Activated T-helper 2 cell treated with anti-CD3 and anti-CD28 coated beads, Interferon-gamma antibody, Interleukin-2, Interleukin-4, amounts not matched to agents 10 μg/mL and 5 μg/mL and 100 μg/mL, durations not matched to agents 14 hours and 24 hours and 36 hours (primary cell): ENCODE data around the gene SCAANT1. TPM values are rescaled to one million over a fixed set of nuclear protein-coding genes. Genes with fewer than 3 reads are reported as not detected.

Experiments used
- DNase-seq: peaks from one replicate; pipeline ENCODE4 v3.0.0; 2021; ENCODE audit warnings: low spot score
- H3K27ac Mint-ChIP-seq: one replicate; pipeline ENCODE4 v1.8.0; 2021; ENCODE audit warnings: mixed read lengths
- H3K27me3 Mint-ChIP-seq: one replicate; pipeline ENCODE4 v1.8.0; 2021; ENCODE audit warnings: low read depth, mixed read lengths
- H3K36me3 Mint-ChIP-seq: one replicate; pipeline ENCODE4 v1.8.0; 2021; ENCODE audit warnings: low read depth, mixed read lengths
- H3K4me1 Mint-ChIP-seq: one replicate; pipeline ENCODE4 v1.8.0; 2021; ENCODE audit warnings: low read depth, mixed read lengths
- H3K4me3 Mint-ChIP-seq: one replicate; pipeline ENCODE4 v1.8.0; 2021; ENCODE audit warnings: low read depth, mild to moderate bottlenecking, moderate library complexity, mixed read lengths
- H3K9me3 Mint-ChIP-seq: one replicate; pipeline ENCODE4 v1.8.0; 2021; ENCODE audit warnings: mixed read lengths
- intact Hi-C: fragments of 100-400 bp; cut with micrococcal nuclease; formaldehyde crosslinking; loops from one replicate; pipeline ENCODE4 v1.15.1; 2023
- total RNA-seq: library from RNA; stranded (reverse); gene quantifications from 2 replicates; pipeline ENCODE4 v1.2.3, GENCODE V29; 2022

The SCAANT1 gene
- total RNA-seq, 1 donor from 2014 or later = 1.8 TPM

DNA sequence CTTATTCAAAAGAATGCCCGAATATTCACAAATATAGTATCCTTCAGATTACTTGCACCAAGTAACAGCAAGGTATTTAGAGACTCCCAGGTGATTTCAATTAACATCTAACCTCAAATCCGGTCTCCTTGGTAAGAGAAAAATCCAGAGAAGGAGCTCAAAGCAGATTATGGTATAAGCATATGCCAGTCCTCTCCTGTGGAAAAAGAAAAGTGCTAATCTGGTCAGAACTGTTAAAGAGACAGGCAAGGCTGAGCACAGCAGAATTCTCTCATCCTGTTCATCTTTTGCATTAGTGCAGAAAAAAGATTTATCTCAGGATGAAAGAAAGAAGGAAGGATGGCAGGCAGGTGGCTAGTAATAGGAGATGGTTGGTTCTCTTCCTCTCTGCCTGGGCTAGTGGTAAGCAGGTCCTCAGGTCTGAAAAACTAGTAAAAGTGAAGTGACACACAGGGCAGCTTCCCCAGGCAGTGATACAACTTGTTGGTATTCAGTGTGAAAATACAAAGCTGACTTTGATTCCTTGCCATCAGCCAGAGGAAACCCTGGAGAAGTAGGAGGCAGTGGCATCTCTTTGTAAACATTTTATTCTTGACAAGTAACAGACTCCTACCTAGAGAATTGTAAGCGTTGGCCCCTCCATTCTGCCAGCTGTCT, 34.3 kb downstream of the SCAANT1 start:
- peaks cover 8% of the 10 kb centered on the region for H3K36me3 Mint-ChIP-seq
- H3K9me3 Mint-ChIP-seq = no peaks in the 10 kb centered on the region
- no peaks in the 10 kb centered on the region for H3K27me3 Mint-ChIP-seq
- no peak overlapping the region for H3K4me3 Mint-ChIP-seq
- peaks cover 34% of the 10 kb centered on the region for H3K4me1 Mint-ChIP-seq
- intact Hi-C loops = no loop called here
- DNase-seq = no peak
- H3K27ac Mint-ChIP-seq = no peak overlapping the region

DNA sequence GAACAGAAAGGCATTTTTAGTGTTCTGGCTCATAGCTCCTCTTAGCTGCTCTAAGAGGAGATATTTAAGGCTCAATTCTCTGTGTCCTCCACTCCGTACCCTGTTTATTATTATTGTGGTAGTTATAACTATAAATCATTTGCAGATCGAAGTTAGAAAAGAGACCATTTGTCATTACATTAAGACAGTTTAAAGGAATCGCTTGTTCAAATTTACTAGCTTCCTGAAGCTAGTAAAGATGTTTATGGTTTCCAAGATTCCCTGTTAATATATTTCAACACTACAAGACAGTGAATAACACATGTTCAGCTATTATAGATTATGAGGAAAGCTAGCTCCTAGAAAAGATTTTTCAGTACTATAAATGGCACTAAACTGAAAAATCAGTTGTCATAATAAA, 35.9 kb downstream of the SCAANT1 start:
- H3K27ac Mint-ChIP-seq = no peak overlapping the region
- intact Hi-C loops = no loop called here

DNA sequence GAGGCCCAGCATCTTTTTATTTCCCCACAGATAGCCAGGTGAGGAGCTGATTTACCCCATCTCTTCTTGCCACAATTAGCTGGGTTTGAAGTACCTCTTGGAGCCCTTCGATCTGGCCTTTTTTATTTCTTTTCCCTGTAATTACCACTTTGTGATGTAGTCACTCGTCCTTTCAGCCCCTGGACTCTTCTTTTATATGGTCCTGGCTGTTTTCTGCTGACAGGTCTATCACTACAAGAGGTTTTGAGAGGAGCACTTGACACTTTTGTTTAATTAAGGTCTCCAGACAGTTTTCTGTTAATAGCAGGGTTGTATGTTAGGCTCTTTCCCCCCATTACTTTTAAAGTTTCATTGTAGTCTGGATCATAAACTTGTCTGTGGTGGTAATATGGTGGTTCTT, 36.7 kb downstream of the SCAANT1 start:
- Mint-ChIP-seq H3K4me3 (no peak overlapping the region), H3K36me3 (peaks cover 17% of the 10 kb centered on the region), H3K27ac (no peak overlapping the region), H3K9me3 (no peaks in the 10 kb centered on the region), H3K27me3 (no peaks in the 10 kb centered on the region), H3K4me1 (peaks cover 43% of the 10 kb centered on the region)
- DNase-seq = no peak
- intact Hi-C loops = no loop called here

More for the DNA sequence above, 35.9 kb downstream of the SCAANT1 start:
- no peaks in the 10 kb centered on the region for H3K27me3 Mint-ChIP-seq
- H3K36me3 Mint-ChIP-seq = peaks cover 12% of the 10 kb centered on the region
- H3K4me1 Mint-ChIP-seq = peaks cover 43% of the 10 kb centered on the region
- no peak for DNase-seq
- no peaks in the 10 kb centered on the region for H3K9me3 Mint-ChIP-seq
- no peak overlapping the region for H3K4me3 Mint-ChIP-seq

DNA sequence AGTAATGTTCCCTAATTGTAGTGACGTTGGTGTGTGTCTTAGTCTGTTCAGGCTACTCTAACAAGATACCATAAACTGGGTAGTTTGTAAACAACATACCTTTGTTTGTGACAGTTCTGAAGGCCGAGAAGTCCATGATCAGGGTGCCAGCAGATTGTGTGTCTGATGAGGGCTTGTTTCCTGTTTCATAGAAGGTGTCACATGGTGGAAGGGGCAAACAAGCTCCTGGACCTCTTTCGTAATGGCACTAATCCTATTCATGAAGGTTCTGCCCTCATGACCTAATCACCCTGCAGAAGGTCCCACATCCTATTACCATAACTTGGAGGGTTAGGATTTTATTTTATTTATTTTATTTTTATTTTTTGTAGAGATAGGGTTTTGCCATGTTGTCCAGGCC, 37.4 kb downstream of the SCAANT1 start:
- Mint-ChIP-seq H3K4me3 (no peak overlapping the region), H3K9me3 (no peaks in the 10 kb centered on the region), H3K27ac (no peak overlapping the region), H3K36me3 (peaks cover 18% of the 10 kb centered on the region), H3K27me3 (no peaks in the 10 kb centered on the region), H3K4me1 (peaks cover 41% of the 10 kb centered on the region)
- DNase-seq = no peak
- intact Hi-C loops = no loop called here

DNA sequence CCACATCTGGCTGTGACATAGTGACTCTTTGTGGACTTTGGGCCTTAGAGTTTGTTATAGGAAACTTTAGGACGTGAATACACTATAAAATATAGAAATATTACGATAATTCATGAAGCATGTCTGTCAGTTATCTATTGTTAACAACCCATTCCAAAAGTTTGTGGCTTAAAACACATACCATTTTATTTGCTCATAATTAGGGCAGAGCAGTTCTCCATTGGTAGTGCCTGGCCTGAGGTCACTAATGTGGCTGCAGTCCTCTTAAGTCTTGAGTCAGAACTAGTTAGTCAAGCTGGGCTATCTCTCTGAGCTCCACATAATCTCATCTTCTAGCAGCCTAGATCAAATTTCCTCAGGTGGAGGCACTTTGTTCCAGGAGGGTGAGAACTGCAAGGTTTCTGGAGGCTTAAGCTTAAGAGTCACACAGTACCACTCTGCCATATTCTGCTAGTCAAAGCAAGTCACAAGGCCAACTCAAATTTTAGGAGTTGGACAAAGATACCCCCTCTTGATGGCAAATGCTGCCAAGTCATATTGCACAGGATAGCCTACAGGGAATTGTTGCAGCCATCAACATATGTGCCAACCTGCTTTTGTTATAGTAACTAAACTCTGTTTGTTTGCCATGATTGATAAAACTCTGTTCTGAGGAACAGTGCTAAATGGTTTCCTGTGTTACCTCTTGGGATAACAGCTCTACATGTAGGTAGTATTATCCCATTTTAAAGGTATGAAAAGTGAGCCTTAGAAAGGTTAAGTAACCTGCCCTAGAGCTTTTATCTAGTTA, 39.9 kb downstream of the SCAANT1 start:
- Mint-ChIP-seq H3K4me3 (no peak overlapping the region), H3K4me1 (peaks cover 30% of the 10 kb centered on the region), H3K9me3 (no peaks in the 10 kb centered on the region), H3K27me3 (no peaks in the 10 kb centered on the region), H3K36me3 (peaks cover 24% of the 10 kb centered on the region), H3K27ac (no peak overlapping the region)
- intact Hi-C loops = loop anchor here (2.0 kb wide), 1 partner anchor 22 kb away; no protein-coding TSS in a partner anchor
- no peak for DNase-seq

DNA sequence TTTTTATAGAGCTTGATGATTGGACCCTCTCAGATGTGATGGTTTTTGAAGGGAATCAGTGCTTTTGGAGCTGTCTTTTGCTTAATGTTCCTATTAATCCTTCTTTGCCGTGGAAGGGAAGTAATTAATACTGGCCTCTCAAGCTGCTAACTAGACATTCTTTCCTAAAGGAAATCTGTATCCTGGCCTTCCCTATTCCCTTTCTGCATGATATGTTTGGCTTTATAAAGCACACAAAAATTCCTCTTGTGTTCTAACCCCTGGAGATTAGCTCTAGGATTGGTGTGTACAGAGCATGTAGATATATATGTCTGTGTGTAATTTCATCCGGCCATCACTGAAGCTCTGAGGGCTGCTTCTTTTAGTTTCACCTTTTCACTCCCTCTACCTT, 41.6 kb downstream of the SCAANT1 start:
- Mint-ChIP-seq H3K27me3 (no peaks in the 10 kb centered on the region), H3K9me3 (no peaks in the 10 kb centered on the region), H3K4me1 (peaks cover 34% of the 10 kb centered on the region), H3K4me3 (no peak overlapping the region), H3K27ac (no peak overlapping the region), H3K36me3 (peaks cover 34% of the 10 kb centered on the region)
- DNase-seq = no peak
- intact Hi-C loops = no loop called here

DNA sequence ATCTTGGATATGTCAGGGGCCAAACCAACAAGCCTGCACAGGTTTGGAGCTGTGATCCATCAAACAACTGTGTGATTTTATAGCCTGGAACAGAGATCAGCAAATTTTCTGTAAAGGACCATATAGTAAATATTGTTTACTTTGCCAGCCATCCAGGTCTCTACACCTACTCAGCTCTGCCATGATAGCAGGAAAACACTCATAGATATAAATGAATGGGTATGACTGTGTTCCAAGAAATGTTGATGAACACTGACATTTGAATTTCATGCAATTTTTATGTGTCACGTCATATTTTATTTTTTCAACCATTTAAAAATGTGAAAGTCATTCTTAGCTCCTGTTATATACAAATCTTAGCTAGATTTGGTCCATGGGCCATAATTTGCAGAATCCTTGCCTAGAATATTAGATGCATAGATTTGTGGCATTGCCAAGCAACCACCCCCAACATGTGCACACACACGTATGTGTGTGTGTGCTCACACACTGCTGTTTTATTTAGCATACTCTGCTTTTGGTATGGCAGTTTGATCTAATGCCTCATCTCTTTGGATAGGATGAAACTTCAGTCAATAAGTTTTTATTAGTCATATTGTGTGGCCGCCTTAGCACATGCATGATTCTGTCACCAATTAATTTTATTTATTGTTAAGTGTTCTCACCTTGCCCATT, 42.1 kb downstream of the SCAANT1 start:
- no peaks in the 10 kb centered on the region for H3K27me3 Mint-ChIP-seq
- no peaks in the 10 kb centered on the region for H3K9me3 Mint-ChIP-seq
- H3K36me3 Mint-ChIP-seq = peaks cover 37% of the 10 kb centered on the region
- intact Hi-C loops = loop anchor here (10.0 kb wide), 2 partner anchors 95 to 155 kb away; partner anchors contain the start of gene PSMD6
- DNase-seq = no peak
- peaks cover 35% of the 10 kb centered on the region for H3K4me1 Mint-ChIP-seq
- no peak overlapping the region for H3K4me3 Mint-ChIP-seq
- no peak overlapping the region for H3K27ac Mint-ChIP-seq

DNA sequence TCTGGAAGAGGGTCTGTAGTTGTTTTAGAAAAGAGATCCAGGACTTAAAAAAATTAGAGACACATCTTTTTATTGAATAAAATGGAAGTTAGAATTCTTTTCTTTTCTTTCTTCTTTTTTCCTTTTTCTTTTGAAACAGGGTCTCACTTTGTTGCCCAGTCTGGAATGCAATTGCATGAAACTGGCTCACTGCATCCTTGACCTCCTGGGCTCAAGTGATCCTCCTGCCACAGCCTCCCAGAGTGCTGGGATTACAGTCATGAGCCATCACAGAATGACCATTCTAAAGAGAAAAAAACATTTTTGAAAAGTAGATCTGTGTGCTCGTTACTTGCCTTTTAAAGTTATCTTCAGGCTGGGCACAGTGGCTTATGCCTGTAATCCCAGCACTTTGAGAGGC, 45.0 kb downstream of the SCAANT1 start:
- peaks cover 41% of the 10 kb centered on the region for H3K4me1 Mint-ChIP-seq
- no peak overlapping the region for H3K4me3 Mint-ChIP-seq
- intact Hi-C loops = loop anchor here (10.0 kb wide), 2 partner anchors 98 to 158 kb away; partner anchors contain the start of gene PSMD6
- no peak for DNase-seq
- peaks cover 45% of the 10 kb centered on the region for H3K36me3 Mint-ChIP-seq
- no peaks in the 10 kb centered on the region for H3K9me3 Mint-ChIP-seq
- H3K27ac Mint-ChIP-seq = no peak overlapping the region
- H3K27me3 Mint-ChIP-seq = no peaks in the 10 kb centered on the region

DNA sequence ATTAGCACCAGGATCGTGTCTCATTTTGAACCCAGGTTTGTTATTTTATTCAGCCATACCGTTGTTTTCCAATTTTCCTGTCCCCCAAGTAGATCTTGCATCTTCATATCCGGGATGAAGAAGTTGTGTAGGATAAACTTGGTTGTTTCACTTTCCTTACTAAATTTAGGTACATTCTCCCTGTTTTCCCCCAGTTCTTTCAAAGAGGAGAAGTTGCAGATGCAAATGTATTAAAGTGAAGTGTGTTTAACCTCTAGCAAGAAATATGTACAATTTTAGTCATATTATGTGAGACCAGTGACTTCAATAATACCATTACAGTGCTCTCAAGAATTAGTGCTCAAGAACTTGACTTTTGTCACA, 47.2 kb downstream of the SCAANT1 start:
- intact Hi-C loops = loop anchor here (1.0 to 10.0 kb wide), 3 partner anchors 46 to 160 kb away; partner anchors contain the start of gene PSMD6
- DNase-seq = no peak
- Mint-ChIP-seq H3K4me1 (peaks cover 43% of the 10 kb centered on the region), H3K27me3 (no peaks in the 10 kb centered on the region), H3K9me3 (no peaks in the 10 kb centered on the region), H3K27ac (peak overlapping the region; percentile 76), H3K36me3 (peaks cover 39% of the 10 kb centered on the region), H3K4me3 (peak overlapping the region; percentile 81)

DNA sequence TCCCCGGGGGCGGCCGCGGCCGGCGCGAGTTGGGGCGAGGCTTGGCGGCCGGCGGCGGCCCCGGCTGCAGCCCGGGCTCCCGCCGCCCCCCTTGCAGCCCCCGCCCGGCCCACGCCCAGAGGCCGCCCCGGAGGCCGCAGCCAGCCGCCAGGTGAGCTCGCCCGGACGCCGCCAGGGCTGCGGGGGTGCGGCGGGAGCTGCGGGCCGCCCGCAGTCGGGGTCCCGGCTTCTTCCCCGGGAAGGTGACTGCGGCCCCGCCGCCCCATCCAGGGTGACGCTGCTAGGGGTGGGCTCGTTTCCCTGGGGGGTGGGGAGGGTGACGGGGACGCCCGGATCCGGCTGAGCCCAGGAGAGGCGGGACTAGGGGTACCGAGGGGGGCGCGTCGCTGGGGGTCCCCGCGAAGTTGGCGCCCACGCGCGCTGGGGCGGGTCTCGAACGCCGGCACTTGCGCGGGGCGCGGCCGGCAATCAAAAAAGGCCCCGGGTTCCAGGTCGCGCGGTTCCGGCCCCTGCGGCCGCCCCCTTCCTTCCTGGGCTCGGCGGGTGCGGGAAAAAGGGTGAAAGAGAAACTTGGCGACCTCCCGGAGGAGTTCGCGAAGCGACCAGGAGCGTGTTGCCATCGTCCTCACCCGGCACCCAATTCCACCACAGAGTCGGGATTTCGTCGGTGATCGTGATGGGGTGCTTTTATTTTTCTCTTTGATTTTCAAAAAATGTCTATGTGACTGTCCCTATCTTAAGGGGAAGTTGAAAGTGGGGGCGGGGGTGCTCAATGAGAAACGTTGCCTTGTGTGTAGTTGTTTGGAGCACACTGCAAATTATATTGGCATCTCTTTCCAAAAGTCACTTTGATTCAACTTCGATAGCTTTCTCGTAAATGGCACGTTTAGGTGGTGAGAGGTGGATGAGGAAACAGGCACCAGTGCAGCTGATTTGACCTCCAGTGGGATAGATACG, 47.9 kb downstream of the SCAANT1 start:
- H3K4me3 Mint-ChIP-seq = peak overlapping the region; percentile 81
- peaks cover 42% of the 10 kb centered on the region for H3K36me3 Mint-ChIP-seq
- H3K27me3 Mint-ChIP-seq = no peaks in the 10 kb centered on the region
- peak; percentile 44 for DNase-seq
- no peaks in the 10 kb centered on the region for H3K9me3 Mint-ChIP-seq
- H3K4me1 Mint-ChIP-seq = peaks cover 46% of the 10 kb centered on the region
- H3K27ac Mint-ChIP-seq = peak overlapping the region; percentile 76
- intact Hi-C loops = loop anchor here (1.0 to 10.0 kb wide), 3 partner anchors 47 to 161 kb away; partner anchors contain the start of gene PSMD6

DNA sequence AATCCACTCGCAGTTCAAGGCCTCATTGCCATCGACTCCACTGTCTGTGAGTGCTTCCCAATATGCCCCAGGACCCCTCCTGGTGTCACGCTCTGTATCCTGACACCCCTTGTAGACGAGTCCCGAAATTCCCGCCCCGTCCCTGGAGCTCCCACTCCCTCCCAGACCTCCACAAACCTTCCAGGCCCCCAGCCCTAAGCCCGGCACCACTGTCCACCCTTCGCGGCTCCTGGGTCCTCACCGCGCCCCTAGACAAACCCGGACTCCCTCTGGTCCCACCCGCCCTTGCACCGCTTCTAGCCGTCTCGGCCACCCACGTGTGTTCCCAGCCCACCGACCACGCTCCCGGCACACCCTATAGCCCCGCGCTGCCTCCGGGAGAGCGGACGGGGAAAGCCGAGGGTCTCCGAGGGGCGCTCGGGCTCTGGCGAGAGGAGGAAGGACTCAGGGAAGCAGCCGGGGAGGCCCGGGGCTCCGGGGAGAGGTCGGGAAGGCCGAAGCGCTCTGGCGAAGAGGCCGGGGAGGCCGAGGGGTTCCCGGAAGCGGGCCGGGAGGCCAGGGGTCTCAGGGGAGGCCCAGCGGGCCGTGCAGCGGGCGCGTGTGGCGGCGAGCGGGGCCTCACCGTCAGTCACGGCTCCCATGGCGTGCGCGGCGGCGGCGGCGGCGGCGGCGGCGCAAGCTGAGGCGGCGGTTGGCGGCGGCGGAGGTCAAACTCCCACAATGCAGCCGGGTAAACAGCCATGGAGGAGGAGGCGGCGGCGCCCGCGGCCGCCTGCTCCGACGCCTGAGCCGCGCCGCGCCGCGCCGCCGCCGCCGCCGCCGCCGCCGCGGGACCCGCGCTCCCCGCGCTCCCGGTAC, 48.8 kb downstream of the SCAANT1 start, which contains the start of the genes ATXN7 and THOC7:
ATXN7 (plus strand) TSS at position 718 of the 858 bp plus-strand sequence. CDS start 48,732 bp downstream, outside the sequence.
THOC7 (minus strand) TSS at position 656 of the 858 bp plus-strand sequence; CDS start at position 641, 15 bp downstream.
- Mint-ChIP-seq H3K4me3 (peak within 1 kb of the TSS; percentile 84), H3K36me3 (peaks cover 41% of the 10 kb centered on the region), H3K9me3 (no peaks in the 10 kb centered on the region), H3K4me1 (peaks cover 46% of the 10 kb centered on the region), H3K27ac (peak within 1 kb of the TSS; percentile 94), H3K27me3 (no peaks in the 10 kb centered on the region)
- intact Hi-C loops = loop anchor here (1.0 to 10.0 kb wide), 3 partner anchors 48 to 161 kb away; partner anchors contain the start of gene PSMD6
- DNase-seq = peak; percentile 70
